SK-N-SH (cell line): ENCODE results near the gene PBX1.

ENCODE experiments used
- EZH2phosphoT487 ChIP-seq: fragments of 200-600 bp; sonication (generic); IDR thresholded peaks from 2 replicates; pipeline ENCODE4 v1.6.1; 2017; ENCODE audit warnings: low read depth, mixed run types, mild to moderate bottlenecking, antibody characterized with exemption, moderate library complexity, borderline replicate concordance
- JUND ChIP-seq: IDR thresholded peaks from 2 replicates; pipeline ENCODE4 v1.4.0; 2012
- SIN3A ChIP-seq: IDR thresholded peaks from 2 replicates; pipeline ENCODE4 v1.6.1; 2012; ENCODE audit warnings: low read depth, mild to moderate bottlenecking, low read length, moderate library complexity, borderline replicate concordance
- TF ChIP-seq, protein P1 (sequence below): IDR thresholded peaks from 2 replicates; pipeline ENCODE4 v1.4.0; 2012; ENCODE audit warnings: low read depth
- TF ChIP-seq, protein P2 (sequence below): fragments of 200-600 bp; sonication (generic); IDR thresholded peaks from 2 replicates; pipeline ENCODE4 v1.6.1; 2017; ENCODE audit warnings: antibody characterized with exemption, mild to moderate bottlenecking, moderate library complexity
- TF ChIP-seq, protein P3 (sequence below): IDR thresholded peaks from 2 replicates; pipeline ENCODE4; 2012

DNA sequence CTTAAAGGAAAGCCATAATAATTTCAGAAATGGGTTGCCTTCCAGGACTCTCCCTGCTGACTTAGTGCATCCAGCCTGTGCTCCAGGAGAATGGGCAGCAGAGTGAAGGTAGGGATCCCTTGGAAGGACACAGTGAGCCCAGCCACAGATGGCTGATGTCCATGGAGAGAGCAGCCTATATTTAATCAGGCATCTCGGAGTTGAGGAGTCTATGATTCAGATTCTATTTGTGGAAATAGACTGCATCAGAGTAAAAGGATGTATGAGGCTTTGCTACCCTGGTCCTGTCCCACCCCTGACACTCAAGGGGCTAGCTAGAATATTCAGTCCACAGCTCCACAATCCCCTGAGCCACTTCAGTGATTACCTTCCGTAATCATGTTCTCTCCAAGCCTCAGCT lies 43.8 kb upstream of the PBX1 start:
- TF ChIP-seq EZH2phosphoT487 (no peak), JUND (no peak), SIN3A (no peak)
- TF ChIP-seq, protein P1, sequence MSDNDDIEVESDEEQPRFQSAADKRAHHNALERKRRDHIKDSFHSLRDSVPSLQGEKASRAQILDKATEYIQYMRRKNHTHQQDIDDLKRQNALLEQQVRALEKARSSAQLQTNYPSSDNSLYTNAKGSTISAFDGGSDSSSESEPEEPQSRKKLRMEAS = no peak
- TF ChIP-seq, protein P2, sequence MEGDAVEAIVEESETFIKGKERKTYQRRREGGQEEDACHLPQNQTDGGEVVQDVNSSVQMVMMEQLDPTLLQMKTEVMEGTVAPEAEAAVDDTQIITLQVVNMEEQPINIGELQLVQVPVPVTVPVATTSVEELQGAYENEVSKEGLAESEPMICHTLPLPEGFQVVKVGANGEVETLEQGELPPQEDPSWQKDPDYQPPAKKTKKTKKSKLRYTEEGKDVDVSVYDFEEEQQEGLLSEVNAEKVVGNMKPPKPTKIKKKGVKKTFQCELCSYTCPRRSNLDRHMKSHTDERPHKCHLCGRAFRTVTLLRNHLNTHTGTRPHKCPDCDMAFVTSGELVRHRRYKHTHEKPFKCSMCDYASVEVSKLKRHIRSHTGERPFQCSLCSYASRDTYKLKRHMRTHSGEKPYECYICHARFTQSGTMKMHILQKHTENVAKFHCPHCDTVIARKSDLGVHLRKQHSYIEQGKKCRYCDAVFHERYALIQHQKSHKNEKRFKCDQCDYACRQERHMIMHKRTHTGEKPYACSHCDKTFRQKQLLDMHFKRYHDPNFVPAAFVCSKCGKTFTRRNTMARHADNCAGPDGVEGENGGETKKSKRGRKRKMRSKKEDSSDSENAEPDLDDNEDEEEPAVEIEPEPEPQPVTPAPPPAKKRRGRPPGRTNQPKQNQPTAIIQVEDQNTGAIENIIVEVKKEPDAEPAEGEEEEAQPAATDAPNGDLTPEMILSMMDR = no peak
- TF ChIP-seq, protein P3, sequence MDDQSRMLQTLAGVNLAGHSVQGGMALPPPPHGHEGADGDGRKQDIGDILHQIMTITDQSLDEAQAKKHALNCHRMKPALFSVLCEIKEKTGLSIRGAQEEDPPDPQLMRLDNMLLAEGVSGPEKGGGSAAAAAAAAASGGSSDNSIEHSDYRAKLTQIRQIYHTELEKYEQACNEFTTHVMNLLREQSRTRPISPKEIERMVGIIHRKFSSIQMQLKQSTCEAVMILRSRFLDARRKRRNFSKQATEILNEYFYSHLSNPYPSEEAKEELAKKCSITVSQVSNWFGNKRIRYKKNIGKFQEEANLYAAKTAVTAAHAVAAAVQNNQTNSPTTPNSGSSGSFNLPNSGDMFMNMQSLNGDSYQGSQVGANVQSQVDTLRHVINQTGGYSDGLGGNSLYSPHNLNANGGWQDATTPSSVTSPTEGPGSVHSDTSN = no peak
